Liver (tissue), 3 donors: ENCODE data around the gene GNG4.

ENCODE experiments used
- CTCF ChIP-seq: fragments of 150-350 bp; IDR thresholded peaks from 2 replicates; pipeline ENCODE4 v1.5.1; 2017; ENCODE audit warnings: improper control_type of control experiment, low read depth, low read length; ENCODE audit not compliant: missing input control
- MAX ChIP-seq: IDR thresholded peaks from 2 replicates; pipeline ENCODE4 v1.6.1; 2016; ENCODE audit warnings: antibody characterized with exemption
- RAD21 ChIP-seq, 2 donors: IDR thresholded peaks; 2 replicates each; pipeline ENCODE4 v1.6.1; 2016; ENCODE audit warnings: antibody characterized with exemption in 2 of 2, mild to moderate bottlenecking in 2 of 2
- REST ChIP-seq: IDR thresholded peaks from 2 replicates; pipeline ENCODE4 v1.6.1; 2016; ENCODE audit warnings: antibody characterized with exemption, mild to moderate bottlenecking
- YY1 ChIP-seq: IDR thresholded peaks from 2 replicates; pipeline ENCODE4 v1.6.1; 2016; ENCODE audit warnings: antibody characterized with exemption, mild to moderate bottlenecking
- donor health status: healthy.
- donor health status: healthy.

GRCh38 chr1:235599536-235599935 is 50.0 kb downstream of the GNG4 start:
- TF ChIP-seq MAX = no peak
- TF ChIP-seq RAD21 (IDR thresholded peaks at IDR 0.05) = no peak
- no peak for TF ChIP-seq CTCF
- no peak for TF ChIP-seq REST
- no peak for TF ChIP-seq YY1
